K562 (cell line): Measurements from ENCODE around the gene OSM. TPM values are rescaled to one million over a fixed set of nuclear protein-coding genes. Genes with fewer than 3 reads are reported as not detected.

Experiments used
- CBFA2T2 ChIP-seq: fragments of 450-650 bp; conservative IDR thresholded peaks from 2 replicates; pipeline ENCODE4 v1.6.1; 2017; ENCODE audit warnings: mild to moderate bottlenecking
- E2F4 ChIP-seq: sonication (generic); formaldehyde crosslinking; IDR thresholded peaks from 2 replicates; pipeline ENCODE4 v1.8.0; 2022; ENCODE audit warnings: mild to moderate bottlenecking, low read depth, missing genetic modification reagents
- E4F1 ChIP-seq: fragments of 250-450 bp; sonication (Bioruptor Pico); IDR thresholded peaks from 2 replicates; pipeline ENCODE4 v1.5.0; 2021; ENCODE audit warnings: mild to moderate bottlenecking, borderline replicate concordance
- ETV5 ChIP-seq: sonication (generic); formaldehyde crosslinking; IDR thresholded peaks from 2 replicates; pipeline ENCODE4 v1.4.0; 2020; ENCODE audit warnings: low read depth, mild to moderate bottlenecking, missing genetic modification reagents
- GABPA ChIP-seq: fragments of 200-800 bp; sonication (Bioruptor generic); conservative IDR thresholded peaks from 2 replicates; pipeline ENCODE4 v1.6.1; 2016; ENCODE audit warnings: low read depth, missing genetic modification characterization, missing compliant biosample characterization
- MAFG ChIP-seq: fragments of 450-650 bp; conservative IDR thresholded peaks from 2 replicates; pipeline ENCODE4 v1.6.1; 2016; ENCODE audit warnings: missing genetic modification characterization, missing compliant biosample characterization
- NELFE ChIP-seq: IDR thresholded peaks from 2 replicates; pipeline ENCODE4 v1.6.1; 2011; ENCODE audit warnings: mild to moderate bottlenecking; ENCODE audit not compliant: insufficient read depth, insufficient read length
- NR0B1 ChIP-seq: fragments of 450-650 bp; IDR thresholded peaks from one replicate; pipeline ENCODE4 v1.6.1; 2018; ENCODE audit warnings: mild to moderate bottlenecking, moderate library complexity; ENCODE audit not compliant: partially characterized antibody
- PURB ChIP-seq: sonication (generic); formaldehyde crosslinking; IDR thresholded peaks from 2 replicates; pipeline ENCODE4 v1.9.0; 2021; ENCODE audit warnings: low read depth, mild to moderate bottlenecking, missing genetic modification reagents
- RBM22 ChIP-seq: fragments of 200-400 bp; formaldehyde crosslinking; IDR thresholded peaks from 2 replicates; pipeline ENCODE4 v1.6.1; 2018; ENCODE audit warnings: low read length, low read depth; ENCODE audit not compliant: poor library complexity, severe bottlenecking
- SP1 ChIP-seq: sonication (generic); formaldehyde crosslinking; IDR thresholded peaks from 2 replicates; pipeline ENCODE4 v1.8.1; 2022; ENCODE audit warnings: mild to moderate bottlenecking, missing genetic modification reagents
- UBTF ChIP-seq, 2 experiments: IDR thresholded peaks; 2 replicates each; pipeline ENCODE4 v1.6.1; 2012; ENCODE audit warnings: improper control_type of control experiment in 2 of 2, low read depth in 2 of 2, low read length in 2 of 2, borderline replicate concordance in 1 of 2
- ZNF134 ChIP-seq: fragments of 250-450 bp; sonication (Bioruptor Pico); conservative IDR thresholded peaks from 2 replicates; pipeline ENCODE4 v1.4.0; 2020
- ZNF197 ChIP-seq: fragments of 200-800 bp; sonication (Bioruptor generic); IDR thresholded peaks from 2 replicates; pipeline ENCODE4 v1.6.1; 2016; ENCODE audit warnings: low read depth, missing genetic modification characterization, missing compliant biosample characterization
- ZNF274 ChIP-seq: IDR thresholded peaks from 2 replicates; pipeline ENCODE4 v1.6.1; 2011; ENCODE audit warnings: low read depth, mild to moderate bottlenecking, low read length, moderate library complexity, borderline replicate concordance
- ZNF282 ChIP-seq: sonication (generic); formaldehyde crosslinking; IDR thresholded peaks from 2 replicates; pipeline ENCODE4 v1.8.1; 2023; ENCODE audit warnings: missing genetic modification reagents
- ZNF398 ChIP-seq: fragments of 250-450 bp; sonication (Bioruptor Pico); IDR thresholded peaks from 2 replicates; pipeline ENCODE4 v1.8.0; 2021; ENCODE audit warnings: moderate library complexity, mild to moderate bottlenecking, inconsistent platforms
- ZSCAN29 ChIP-seq: fragments of 450-650 bp; IDR thresholded peaks from 2 replicates; pipeline ENCODE4 v1.6.1; 2017
- polyA plus RNA-seq, 8 experiments: library from polyadenylated mRNA; depleted of rRNA in 4 of 8; stranded (reverse) in 5 of 8; unstranded in 3 of 8; fragments of >200 nt; fragmentation: Nextera tagmentation in 2 of 8; fragmentation: Illumina TruSeq in 1 of 8; extraction: Ambion mirVana in 2 of 8; extraction: Trizol in 1 of 8; gene quantifications; 2 replicates each; pipeline versions ENCODE4 v1.2.1 to v1.2.3, GENCODE V29; 2011 to 2014; ENCODE audit warnings: inconsistent platforms in 1 of 8, missing spikeins in 1 of 8
- total RNA-seq, 7 experiments: library from RNA; depleted of rRNA in 6 of 7; stranded (reverse); fragments of >200 nt in 6 of 7; fragmentation: Illumina TruSeq in 2 of 7; extraction: Trizol in 2 of 7; gene quantifications; 2 replicates each; pipeline versions ENCODE4 v1.2.1 to v1.2.3, GENCODE V29; 2011 to 2021; ENCODE audit warnings: low replicate concordance in 1 of 7

Gene OSM
- total and polyA plus RNA-seq, 9 of the 15 experiments (the other 6 are each of a cell fraction or from before 2014, with no cell fraction given): 0.22 TPM; not detected in 8

GRCh38 chr22:30289141-30289979, 22.7 kb upstream of the OSM start, which contains the start of gene CASTOR1 (continued):
- TF ChIP-seq UBTF (IDR thresholded peaks at IDR 0.05; ENCODE audit: borderline replicate concordance in 1 of 2, low read depth in 2 of 2, low read length in 2 of 2): 0 out of 4 replicates have a peak, but pooled peaks of 1 of the 2 experiments have one; percentile 52
- TF ChIP-seq ZNF282 (CRISPR knock-in tag): no peak
- TF ChIP-seq ZNF197 (CRISPR knock-in tag): no peak
- no peak for TF ChIP-seq E4F1 (CRISPR knock-in tag)
- TF ChIP-seq E2F4: no peak
- no peak for TF ChIP-seq NR0B1
- TF ChIP-seq ZNF274: no peak
- TF ChIP-seq GABPA (tag): no peak; the same call in 1 of the 2 replicates
- TF ChIP-seq PURB (CRISPR knock-in tag): no peak
- peak; percentile 81 for TF ChIP-seq ZSCAN29
- TF ChIP-seq ETV5 (CRISPR knock-in tag): no peak
- no peak for TF ChIP-seq ZNF134 (CRISPR knock-in tag)
- no peak for TF ChIP-seq ZNF398 (CRISPR knock-in tag)
- TF ChIP-seq NELFE: no peak
- TF ChIP-seq RBM22: peak; percentile 25
- no peak for TF ChIP-seq CBFA2T2
- TF ChIP-seq MAFG (tag): no peak
- TF ChIP-seq SP1 (CRISPR knock-in tag): 0 out of 2 replicates have a peak, but pooled peaks have one; percentile 29
